Panc1 (cell line): Measurements from ENCODE around the gene TYW3. TPM values are rescaled to one million over a fixed set of nuclear protein-coding genes. Genes with fewer than 3 reads are reported as not detected.

Experiments
- ATAC-seq: fragments of 200-7000 bp; cut with Tn5 transposase; 2 replicates; pipeline ENCODE4 v1.9.1; 2020; ENCODE audit warnings: mild to moderate bottlenecking, moderate library complexity
- BruUV-seq: library from RNA; stranded (reverse); fragments of 400-500 nt; replicated peaks from 2 replicates; lab custom pipeline; 2021; lab: Mats Ljungman, UMichigan
- CTCF ChIA-PET: fragments of 300-600 bp; sonication (Branson Sonifier 250); formaldehyde crosslinking; loops from one replicate; lab custom pipeline; 2022; ENCODE audit warnings: antibody characterized with exemption; lab: Charles Lee
- POLR2A ChIA-PET: fragments of 300-600 bp; sonication (Branson Sonifier 250); formaldehyde crosslinking; loops from one replicate; lab custom pipeline; 2022; ENCODE audit warnings: antibody characterized with exemption; lab: Charles Lee
- DNase-seq: peaks from one replicate; pipeline ENCODE4 v3.0.0-alpha.2; 2010; ENCODE audit warnings: low read depth, low spot score
- H3K27ac ChIP-seq: 2 replicates; pipeline ENCODE4 v1.5.1; 2011; ENCODE audit warnings: mild to moderate bottlenecking, low read length, inconsistent platforms
- H3K27me3 ChIP-seq: fragments of 200-500 bp; sonication (Bioruptor generic); 2 replicates; pipeline ENCODE4 v1.6.0; 2014; ENCODE audit warnings: low read length, inconsistent platforms; ENCODE audit not compliant: control insufficient read depth, insufficient read depth
- H3K36me3 ChIP-seq: fragments of 200-500 bp; sonication (Bioruptor generic); 2 replicates; pipeline ENCODE4 v1.5.1; 2014; ENCODE audit warnings: inconsistent platforms, mild to moderate bottlenecking, low read length, moderate library complexity; ENCODE audit not compliant: control insufficient read depth, insufficient read depth
- H3K4me1 ChIP-seq: 2 replicates; pipeline ENCODE4 v1.5.1; 2011; ENCODE audit warnings: inconsistent platforms, mild to moderate bottlenecking, low read length, moderate library complexity; ENCODE audit not compliant: control insufficient read depth, insufficient read depth
- H3K4me3 ChIP-seq, 2 experiments: 2 replicates each; pipeline ENCODE4 v1.5.1; 2011 to 2012; ENCODE audit warnings: low read depth in 2 of 2, low read length in 2 of 2, mild to moderate bottlenecking in 2 of 2, inconsistent platforms in 1 of 2, moderate library complexity in 1 of 2
- H3K9me3 ChIP-seq: fragments of 200-500 bp; sonication (Bioruptor generic); 2 replicates; pipeline ENCODE4 v1.5.1; 2014; ENCODE audit warnings: low read depth, mild to moderate bottlenecking, inconsistent platforms, low read length, moderate library complexity; ENCODE audit not compliant: control insufficient read depth, insufficient read depth
- POLR2AphosphoS5 ChIP-seq: IDR thresholded peaks from 2 replicates; pipeline ENCODE4 v1.6.1; 2012; ENCODE audit warnings: mild to moderate bottlenecking, low read depth, low read length, moderate library complexity
- REST ChIP-seq, 2 experiments: IDR thresholded peaks; 2 replicates each; pipeline ENCODE4 v1.6.1; 2011 to 2012; ENCODE audit warnings: low read depth in 2 of 2, control low read depth in 1 of 2, low read length in 1 of 2, mild to moderate bottlenecking in 1 of 2, moderate library complexity in 1 of 2; ENCODE audit not compliant: insufficient read depth in 1 of 2
- SIN3A ChIP-seq: IDR thresholded peaks from 2 replicates; pipeline ENCODE4 v1.6.1; 2012; ENCODE audit warnings: low read depth, mild to moderate bottlenecking, low read length, moderate library complexity, borderline replicate concordance; ENCODE audit not compliant: insufficient read depth
- TCF7L2 ChIP-seq: IDR thresholded peaks from 2 replicates; pipeline ENCODE4 v1.6.1; 2011; ENCODE audit warnings: mild to moderate bottlenecking, low read depth, low read length, inconsistent platforms
- in situ Hi-C: cut with HindIII; loops from 2 replicates; pipeline ENCODE4 v1.10.0; 2016; ENCODE audit warnings: low sequenced_read_pairs, low pct_unique_long_range_greater_than_20kb
- intact Hi-C: fragments of 100-400 bp; cut with micrococcal nuclease; formaldehyde crosslinking; loops from one replicate; pipeline ENCODE4 v1.10.0; 2022; ENCODE audit not compliant: unreplicated experiment
- total RNA-seq: library from RNA; stranded (reverse); gene quantifications from one replicate; pipeline ENCODE4 v1.2.1, GENCODE V29; 2021; ENCODE audit not compliant: unreplicated experiment
- TF ChIP-seq, protein P1 (sequence below): fragments of 450-650 bp; IDR thresholded peaks from 2 replicates; pipeline ENCODE4 v1.5.1; 2017; ENCODE audit warnings: mild to moderate bottlenecking

Gene TYW3
- total RNA-seq, 1 experiment from 2014 or later, result 20.0 TPM

DNA sequence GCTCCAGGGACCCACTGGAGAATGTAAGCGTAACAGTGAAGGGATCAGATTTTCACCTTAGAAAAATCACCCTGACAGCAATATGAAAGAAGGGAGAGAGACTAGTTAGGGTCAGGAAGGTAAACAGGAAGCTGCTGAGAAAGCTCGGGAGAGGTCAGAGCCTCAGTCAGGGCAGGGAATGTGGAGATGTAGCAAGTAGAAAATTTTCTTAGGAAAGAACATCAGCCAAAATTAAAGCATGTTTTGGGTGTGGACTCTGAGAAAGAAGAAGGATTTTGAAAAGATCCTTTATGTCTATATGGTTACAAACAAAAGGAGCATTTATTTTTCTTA is 42.6 kb upstream of the TYW3 start:
- ChIA-PET CTCF (interaction anchor here (0.7 to 1.0 kb wide), 2 partner anchors 44 to 1244 kb away, joined by 3 read pairs; no protein-coding TSS in a partner anchor), POLR2A (no interaction called here)
- H3K27me3 ChIP-seq, result no peaks in the 10 kb centered on the region
- H3K4me1 ChIP-seq, result no peaks in the 10 kb centered on the region; the same call in 1 of the 2 replicates
- TF ChIP-seq POLR2AphosphoS5 (no peak), SIN3A (no peak), REST (IDR thresholded peaks at IDR 0.05; ENCODE audit: insufficient read depth in 1 of 2, low read depth in 2 of 2, low read length in 1 of 2) (no peak), TCF7L2 (no peak)
- TF ChIP-seq, protein P1, sequence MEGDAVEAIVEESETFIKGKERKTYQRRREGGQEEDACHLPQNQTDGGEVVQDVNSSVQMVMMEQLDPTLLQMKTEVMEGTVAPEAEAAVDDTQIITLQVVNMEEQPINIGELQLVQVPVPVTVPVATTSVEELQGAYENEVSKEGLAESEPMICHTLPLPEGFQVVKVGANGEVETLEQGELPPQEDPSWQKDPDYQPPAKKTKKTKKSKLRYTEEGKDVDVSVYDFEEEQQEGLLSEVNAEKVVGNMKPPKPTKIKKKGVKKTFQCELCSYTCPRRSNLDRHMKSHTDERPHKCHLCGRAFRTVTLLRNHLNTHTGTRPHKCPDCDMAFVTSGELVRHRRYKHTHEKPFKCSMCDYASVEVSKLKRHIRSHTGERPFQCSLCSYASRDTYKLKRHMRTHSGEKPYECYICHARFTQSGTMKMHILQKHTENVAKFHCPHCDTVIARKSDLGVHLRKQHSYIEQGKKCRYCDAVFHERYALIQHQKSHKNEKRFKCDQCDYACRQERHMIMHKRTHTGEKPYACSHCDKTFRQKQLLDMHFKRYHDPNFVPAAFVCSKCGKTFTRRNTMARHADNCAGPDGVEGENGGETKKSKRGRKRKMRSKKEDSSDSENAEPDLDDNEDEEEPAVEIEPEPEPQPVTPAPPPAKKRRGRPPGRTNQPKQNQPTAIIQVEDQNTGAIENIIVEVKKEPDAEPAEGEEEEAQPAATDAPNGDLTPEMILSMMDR, result no peak
- intact Hi-C loops, result loop anchor here (10.0 kb wide), 1 partner anchor 486 kb away; no protein-coding TSS in a partner anchor
- ATAC-seq, result 0 out of 2 replicates have a peak, but pooled peaks have one; percentile 45
- no peak overlapping the region for H3K4me3 ChIP-seq
- H3K36me3 ChIP-seq, result no peaks in the 10 kb centered on the region
- in situ Hi-C loops, result no loop called here
- no TSS peak for BruUV-seq
- no peak overlapping the region for H3K27ac ChIP-seq
- H3K9me3 ChIP-seq, result no peaks in the 10 kb centered on the region
- no peak for DNase-seq

DNA sequence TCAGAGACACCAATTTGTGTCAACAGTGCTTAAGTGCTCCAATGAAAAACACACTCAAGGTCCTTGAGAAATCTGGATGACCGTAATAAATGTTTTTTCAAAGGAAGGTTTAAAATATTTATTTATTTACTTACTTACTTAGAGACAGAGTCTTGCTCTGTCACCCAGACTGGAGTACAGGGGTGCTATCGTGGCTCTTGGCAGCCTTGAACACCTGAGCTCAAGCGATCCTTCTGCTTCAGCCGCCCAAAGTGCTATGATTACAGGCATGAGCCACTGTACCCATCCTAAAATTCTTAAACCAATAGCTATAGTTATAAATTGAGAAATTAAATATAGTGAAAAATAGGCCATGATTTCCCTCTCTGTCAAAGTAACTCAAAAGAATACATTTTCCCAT is 42.0 kb upstream of the TYW3 start:
- H3K4me3 ChIP-seq, result no peak overlapping the region
- in situ Hi-C loops (no loop called here), intact Hi-C loops (loop anchor here (10.0 kb wide), 1 partner anchor 486 kb away; no protein-coding TSS in a partner anchor)
- POLR2A ChIA-PET, result no interaction called here
- no TSS peak for BruUV-seq
- H3K36me3 ChIP-seq, result no peaks in the 10 kb centered on the region
- no peak for TF ChIP-seq POLR2AphosphoS5
- no peak for TF ChIP-seq TCF7L2
- TF ChIP-seq SIN3A, result no peak
- TF ChIP-seq, protein P1, result no peak
- TF ChIP-seq REST (IDR thresholded peaks at IDR 0.05; ENCODE audit: insufficient read depth in 1 of 2, low read depth in 2 of 2, low read length in 1 of 2), result no peak
- CTCF ChIA-PET, result no interaction called here
- H3K9me3 ChIP-seq, result no peaks in the 10 kb centered on the region
- ATAC-seq, result no peak
- no peak overlapping the region for H3K27ac ChIP-seq
- H3K27me3 ChIP-seq, result no peaks in the 10 kb centered on the region
- H3K4me1 ChIP-seq, result no peaks in the 10 kb centered on the region; the same call in 1 of the 2 replicates
- no peak for DNase-seq
